GM12864 (cell line): Measurements from ENCODE around the gene PAPPA.

Source experiments
- DNase-seq: peaks from one replicate; pipeline ENCODE4 v3.0.0-alpha.2; 2011; ENCODE audit warnings: low read depth
- H3K4me3 ChIP-seq: 2 replicates; pipeline ENCODE4 v1.5.1; 2011; ENCODE audit warnings: mild to moderate bottlenecking, low read depth, low read length, control low read depth
- TF ChIP-seq, protein P1 (sequence below): IDR thresholded peaks from 2 replicates; pipeline ENCODE4 v1.5.1; 2011; ENCODE audit warnings: low read depth, mild to moderate bottlenecking, moderate library complexity, low read length, control low read depth, inconsistent platforms; ENCODE audit errors: missing control alignments

PAPPA gene

DNA sequence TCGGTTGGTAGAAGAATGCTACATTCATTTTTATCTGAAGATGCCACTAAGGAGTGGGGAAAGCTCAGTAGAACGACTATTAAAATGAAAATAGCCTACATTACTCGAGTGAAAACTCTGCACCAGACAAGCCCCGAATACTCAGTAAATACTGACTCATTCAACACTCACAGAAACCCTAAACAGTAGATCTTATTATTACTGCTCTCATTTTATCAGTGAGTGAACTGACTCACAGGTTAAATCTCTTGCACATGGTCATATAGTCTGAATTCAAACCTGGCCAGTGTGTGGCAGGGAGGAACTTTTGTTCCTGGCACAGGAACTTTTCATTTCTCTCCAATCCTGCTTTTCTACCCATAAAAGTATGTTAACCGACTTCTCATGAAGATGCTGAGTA lies 9.6 kb upstream of the PAPPA start:
- no peak for DNase-seq
- H3K4me3 ChIP-seq: no peak overlapping the region
- TF ChIP-seq, protein P1, sequence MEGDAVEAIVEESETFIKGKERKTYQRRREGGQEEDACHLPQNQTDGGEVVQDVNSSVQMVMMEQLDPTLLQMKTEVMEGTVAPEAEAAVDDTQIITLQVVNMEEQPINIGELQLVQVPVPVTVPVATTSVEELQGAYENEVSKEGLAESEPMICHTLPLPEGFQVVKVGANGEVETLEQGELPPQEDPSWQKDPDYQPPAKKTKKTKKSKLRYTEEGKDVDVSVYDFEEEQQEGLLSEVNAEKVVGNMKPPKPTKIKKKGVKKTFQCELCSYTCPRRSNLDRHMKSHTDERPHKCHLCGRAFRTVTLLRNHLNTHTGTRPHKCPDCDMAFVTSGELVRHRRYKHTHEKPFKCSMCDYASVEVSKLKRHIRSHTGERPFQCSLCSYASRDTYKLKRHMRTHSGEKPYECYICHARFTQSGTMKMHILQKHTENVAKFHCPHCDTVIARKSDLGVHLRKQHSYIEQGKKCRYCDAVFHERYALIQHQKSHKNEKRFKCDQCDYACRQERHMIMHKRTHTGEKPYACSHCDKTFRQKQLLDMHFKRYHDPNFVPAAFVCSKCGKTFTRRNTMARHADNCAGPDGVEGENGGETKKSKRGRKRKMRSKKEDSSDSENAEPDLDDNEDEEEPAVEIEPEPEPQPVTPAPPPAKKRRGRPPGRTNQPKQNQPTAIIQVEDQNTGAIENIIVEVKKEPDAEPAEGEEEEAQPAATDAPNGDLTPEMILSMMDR: no peak

DNA sequence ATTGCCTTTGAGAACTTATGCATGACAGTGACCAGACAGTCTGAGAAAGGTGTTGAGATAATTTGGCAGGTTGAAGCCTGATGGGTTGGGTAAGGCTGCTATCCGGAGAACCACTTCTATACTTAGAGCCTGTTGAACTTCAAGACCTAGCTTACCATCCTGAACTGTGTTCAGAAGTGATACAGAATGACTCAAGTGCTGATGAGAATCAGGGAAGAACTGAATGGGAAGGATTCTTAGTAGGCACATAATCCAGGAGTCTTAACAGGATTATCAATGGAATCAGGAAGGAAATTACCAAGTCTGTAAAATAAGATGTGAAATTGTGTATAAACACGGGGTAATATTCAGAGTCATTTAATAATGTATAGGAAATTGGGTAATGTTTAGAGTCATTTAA lies 9.0 kb upstream of the PAPPA start:
- DNase-seq: no peak
- H3K4me3 ChIP-seq: no peak overlapping the region
- TF ChIP-seq, protein P1: no peak

DNA sequence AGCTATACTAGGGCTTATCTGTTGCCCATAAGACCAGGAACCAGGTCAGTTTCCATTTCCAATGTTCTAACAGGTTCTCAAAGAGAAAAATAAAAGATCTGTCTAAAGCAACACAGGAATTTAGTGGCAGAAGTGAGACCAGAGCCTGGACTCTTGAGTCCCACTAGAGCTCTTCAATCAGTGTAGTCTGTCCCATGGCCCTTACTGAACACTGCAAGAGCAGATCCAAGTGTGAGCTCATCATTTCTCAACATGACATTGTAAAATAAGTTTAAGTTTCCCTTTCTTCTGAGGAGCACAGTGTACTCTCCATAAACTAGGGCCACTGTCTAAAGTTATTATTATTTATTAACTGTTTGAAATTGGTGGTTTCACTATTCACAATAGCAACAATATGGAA lies 8.6 kb upstream of the PAPPA start:
- DNase-seq: no peak
- H3K4me3 ChIP-seq: no peak overlapping the region
- TF ChIP-seq, protein P1: no peak

DNA sequence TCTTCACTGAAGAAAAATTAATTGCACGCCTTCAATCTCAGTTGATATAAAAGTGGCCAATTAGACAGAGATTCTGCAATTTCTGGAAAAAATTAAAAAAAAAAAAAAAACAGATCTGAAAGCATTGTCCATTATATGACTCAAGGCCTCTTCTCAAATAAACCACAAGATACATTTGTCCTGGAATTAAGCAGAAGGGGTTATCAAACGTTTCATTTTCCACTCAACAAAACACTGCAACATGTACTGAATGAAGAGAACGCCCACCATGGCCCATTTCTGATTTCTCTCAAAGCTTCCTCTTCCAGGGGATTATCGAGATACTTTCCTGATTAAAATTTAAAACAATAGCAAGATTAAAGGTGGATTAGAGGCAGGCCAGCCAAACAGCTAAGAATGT lies 5.8 kb upstream of the PAPPA start:
- no peak overlapping the region for H3K4me3 ChIP-seq
- DNase-seq: no peak
- TF ChIP-seq, protein P1: no peak

DNA sequence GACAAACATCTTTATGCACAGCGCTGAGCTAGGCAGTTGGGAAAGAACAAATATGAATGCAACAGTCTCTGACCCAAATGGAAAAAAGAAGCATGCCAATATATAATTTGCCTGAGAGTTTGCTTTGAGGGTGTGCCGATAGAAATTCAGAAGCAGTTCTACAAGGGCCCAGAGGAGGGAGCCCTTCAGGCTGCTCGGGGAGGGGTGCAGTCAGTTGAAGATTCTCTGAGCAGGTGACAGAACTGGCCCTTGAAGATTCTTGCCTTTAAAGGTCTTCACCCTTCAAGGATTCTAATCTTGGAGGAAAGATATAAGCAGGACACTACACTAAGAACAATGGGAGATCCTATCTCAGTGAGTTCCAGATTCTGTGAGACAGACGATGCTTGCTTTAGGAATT lies 3.7 kb upstream of the PAPPA start:
- H3K4me3 ChIP-seq: no peak overlapping the region
- TF ChIP-seq, protein P1: peak; percentile 65
- no peak for DNase-seq

DNA sequence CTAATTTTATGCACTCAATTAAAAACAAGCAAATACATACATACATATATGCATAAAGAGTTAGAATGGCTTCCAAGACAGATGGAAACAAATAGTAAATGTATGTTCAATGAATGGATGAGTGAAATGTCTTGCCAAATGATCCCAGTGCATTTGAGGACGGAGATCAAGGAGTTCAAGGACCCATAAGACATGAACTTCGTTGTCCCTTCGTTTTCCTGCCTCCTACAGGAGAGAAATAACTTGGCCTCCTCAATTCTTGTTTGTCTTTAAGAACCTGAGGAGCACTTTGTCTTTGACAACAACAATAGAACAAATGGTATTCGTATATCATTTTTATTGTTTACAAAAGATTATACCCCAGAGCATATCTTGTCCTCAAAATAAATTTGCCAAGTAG lies 2.4 kb upstream of the PAPPA start:
- no peak overlapping the region for H3K4me3 ChIP-seq
- no peak for DNase-seq
- TF ChIP-seq, protein P1: no peak

DNA sequence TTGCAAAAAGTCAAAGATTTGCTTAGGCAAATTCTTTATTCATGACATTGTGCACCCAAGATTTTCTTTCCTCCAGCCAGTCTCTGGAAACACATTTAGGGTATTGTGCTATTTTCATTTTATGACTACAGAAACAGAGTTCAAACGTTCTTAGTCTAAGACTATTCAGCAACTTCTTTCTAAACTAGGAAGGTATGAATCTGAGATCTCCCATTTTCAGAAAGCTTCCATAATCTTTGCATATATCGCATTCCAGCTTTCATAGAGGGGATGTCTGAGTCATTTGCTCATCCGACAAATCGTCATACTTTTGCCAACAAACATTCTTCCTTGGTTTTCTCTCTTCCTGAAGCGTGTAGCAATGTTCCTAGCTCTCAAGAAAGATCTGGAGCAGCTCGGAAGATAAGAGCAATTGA lies 1.6 kb upstream of the PAPPA start:
- no peak overlapping the region for H3K4me3 ChIP-seq
- TF ChIP-seq, protein P1: no peak
- DNase-seq: no peak
